Astrocyte of the spinal cord (primary cell): ENCODE data around the gene PLVAP.
A peak's percentile ranks its signal among the peaks of the same experiment; 100 is the strongest.

Experiments used
- DNase-seq: peaks from one replicate; pipeline ENCODE4 v3.0.0; 2011; ENCODE audit warnings: low read depth, low spot score
- H3K4me3 ChIP-seq: 2 replicates; pipeline ENCODE4 v1.5.1; 2011; ENCODE audit warnings: low read depth, mild to moderate bottlenecking, low read length, moderate library complexity
- CTCF ChIP-seq: IDR thresholded peaks from 2 replicates; pipeline ENCODE4 v1.5.1; 2012; ENCODE audit warnings: low read depth, mild to moderate bottlenecking, low read length, inconsistent platforms
- in situ Hi-C: cut with HindIII; loops from 2 replicates; pipeline ENCODE4 v1.10.0; 2017; ENCODE audit warnings: low sequenced_read_pairs

The PLVAP gene

GRCh38 chr19:17330262-17331044 is 46.7 kb downstream of the PLVAP start:
- H3K4me3 ChIP-seq: no peak overlapping the region
- DNase-seq: no peak
- in situ Hi-C loops: no loop called here
- TF ChIP-seq CTCF: no peak

DNA sequence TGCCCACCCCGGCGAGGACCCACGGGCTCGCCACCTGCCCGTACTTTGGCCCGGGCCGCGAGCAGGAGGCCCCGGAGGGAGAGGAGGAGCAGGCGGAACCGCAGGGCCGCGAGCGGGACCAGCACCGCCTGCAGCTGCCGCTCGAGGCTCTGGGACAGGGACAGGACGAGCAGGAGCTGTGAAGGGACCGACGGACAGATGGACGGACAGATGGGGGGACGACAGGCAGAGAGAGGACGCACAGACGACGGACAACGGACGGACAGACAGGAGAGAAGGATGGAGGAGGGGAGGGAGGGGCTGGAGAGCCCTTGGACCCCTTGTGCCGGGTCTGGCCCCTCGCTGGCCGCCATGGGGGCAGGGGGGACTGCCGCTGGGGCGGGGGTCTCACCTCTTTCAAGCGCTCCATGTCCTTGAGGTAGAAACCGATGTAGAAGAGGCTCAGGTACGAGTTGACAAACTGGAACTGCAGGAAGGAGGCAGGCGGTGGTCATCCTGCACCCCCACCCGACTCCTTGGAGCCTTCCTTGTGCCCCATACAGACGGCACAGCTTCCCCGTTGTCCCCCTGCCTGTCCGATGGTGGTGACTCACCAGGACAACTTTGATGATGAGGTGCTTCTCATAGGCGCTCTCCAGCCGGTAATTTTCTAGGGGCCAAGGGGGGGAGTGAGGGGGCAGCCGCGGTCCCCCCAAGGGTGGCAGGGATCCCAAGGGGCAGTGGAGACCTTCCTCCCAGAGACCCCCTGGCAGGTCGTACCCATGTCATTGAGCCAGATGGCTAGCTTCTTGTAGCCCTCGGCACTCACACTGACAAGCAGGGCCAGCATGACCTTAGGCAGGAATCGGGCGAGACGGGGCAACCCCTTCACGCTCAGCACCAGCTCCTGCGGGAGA is 47.5 kb downstream of the PLVAP start:
- no peak for DNase-seq
- TF ChIP-seq CTCF: no peak
- in situ Hi-C loops: no loop called here
- H3K4me3 ChIP-seq: no peak overlapping the region

DNA sequence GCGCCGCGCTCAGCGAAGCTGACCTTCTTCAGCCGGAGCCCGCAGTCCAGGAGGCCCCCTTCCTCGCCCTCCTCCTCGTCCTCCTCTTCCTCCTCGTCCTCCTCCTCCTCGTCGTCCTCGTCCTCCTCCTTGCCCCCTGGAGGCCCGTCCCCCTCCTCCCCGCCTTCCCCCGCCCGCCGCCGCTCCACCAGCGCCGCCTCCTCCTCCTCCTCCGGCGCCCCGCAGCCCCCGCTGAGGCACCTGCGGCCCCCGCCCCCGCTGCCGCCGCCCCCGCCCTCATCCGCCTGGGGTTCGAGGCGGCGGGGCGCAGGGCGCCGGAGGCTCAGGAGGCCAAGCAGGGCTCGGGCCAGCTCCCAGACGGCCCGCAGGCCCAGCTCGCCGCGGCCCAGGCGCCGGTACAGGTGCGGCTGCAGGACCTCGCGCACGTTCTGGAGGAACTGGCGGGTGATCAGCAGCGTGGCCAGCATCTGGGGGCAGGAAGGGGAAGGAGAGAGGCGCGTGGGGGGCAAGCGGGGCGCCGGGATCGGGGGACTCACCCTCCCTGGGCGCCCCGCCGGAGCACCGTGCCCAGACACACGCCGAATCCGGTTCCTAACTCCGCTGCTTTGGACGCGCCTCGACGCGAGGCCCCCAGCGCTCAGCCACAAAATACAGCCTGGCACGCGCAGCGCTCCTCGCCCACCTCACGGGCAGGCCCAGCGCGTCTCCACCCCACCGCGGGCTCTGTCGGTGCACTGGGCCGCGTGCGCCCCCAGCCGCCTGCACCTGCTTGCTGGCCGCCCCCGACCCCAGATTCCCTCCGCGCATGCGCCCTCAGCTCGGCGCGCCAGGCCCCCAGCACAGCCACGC is 48.4 kb downstream of the PLVAP start:
- no peak overlapping the region for H3K4me3 ChIP-seq
- DNase-seq: no peak
- in situ Hi-C loops: no loop called here
- no peak for TF ChIP-seq CTCF

- TF ChIP-seq CTCF: peak; percentile 11
- no peak for DNase-seq
- in situ Hi-C loops: no loop called here
- H3K4me3 ChIP-seq: no peak overlapping the region
Observed at GRCh38 chr19:17327654-17328516, 49.3 kb downstream of the PLVAP start.

GRCh38 chr19:17327068-17327653 is 50.0 kb downstream of the PLVAP start:
- no peak overlapping the region for H3K4me3 ChIP-seq
- in situ Hi-C loops: no loop called here
- DNase-seq: no peak
- no peak for TF ChIP-seq CTCF
